IMR-90 (cell line): ENCODE data around the gene PPP1R16B. TPM values are rescaled to one million over a fixed set of nuclear protein-coding genes. Genes with fewer than 3 reads are reported as not detected.

ENCODE experiments used
- ATAC-seq: fragments of 200-7000 bp; cut with Tn5 transposase; 2 replicates; pipeline ENCODE4 v1.9.1; 2020; ENCODE audit warnings: low read depth, mild to moderate bottlenecking, moderate library complexity
- BruUV-seq: library from RNA; stranded (reverse); fragments of 400-500 nt; replicated peaks from 2 replicates; lab custom pipeline; 2021; lab: Mats Ljungman, UMichigan
- CTCF ChIA-PET: fragments of 300-600 bp; formaldehyde crosslinking; extraction: SDS; loops from one replicate; lab custom pipeline; 2021; ENCODE audit warnings: antibody characterized with exemption; lab: Yijun Ruan, JAX
- POLR2A ChIA-PET: fragments of 300-600 bp; sonication (Branson Sonifier 250); formaldehyde crosslinking; loops from one replicate; lab custom pipeline; 2022; ENCODE audit warnings: antibody characterized with exemption; ENCODE audit not compliant: unreplicated experiment; lab: Charles Lee
- DNase-seq: peaks from one replicate; pipeline ENCODE4 v3.0.0; 2013
- H2AFZ ChIP-seq: replicated peaks from 2 replicates; pipeline ENCODE3; 2013; ENCODE audit warnings: low read length, mild to moderate bottlenecking; ENCODE audit not compliant: poor library complexity
- H2AK5ac ChIP-seq: 2 replicates; pipeline ENCODE4 v1.6.1; 2013; ENCODE audit warnings: low read depth, low read length, inconsistent platforms
- H2AK9ac ChIP-seq: replicated peaks from 2 replicates; pipeline ENCODE3; 2013; ENCODE audit warnings: mild to moderate bottlenecking, low read depth, low read length, moderate library complexity; ENCODE audit not compliant: poor library complexity
- H2BK120ac ChIP-seq: 2 replicates; pipeline ENCODE4 v1.6.1; 2013; ENCODE audit warnings: low read depth, low read length, inconsistent platforms
- H2BK15ac ChIP-seq: 3 replicates; pipeline ENCODE4 v1.6.1; 2013; ENCODE audit warnings: low read depth, low read length, inconsistent platforms
- H2BK20ac ChIP-seq: 2 replicates; pipeline ENCODE4 v1.6.1; 2013; ENCODE audit warnings: low read depth, mild to moderate bottlenecking, inconsistent platforms, low read length, moderate library complexity
- H2BK5ac ChIP-seq: 2 replicates; pipeline ENCODE4 v1.6.1; 2013; ENCODE audit warnings: mild to moderate bottlenecking, low read depth, low read length, inconsistent platforms; ENCODE audit not compliant: poor library complexity, severe bottlenecking
- H3K14ac ChIP-seq: replicated peaks from 2 replicates; pipeline ENCODE4 v1.6.1; 2013; ENCODE audit warnings: low read depth, low read length, inconsistent platforms
- H3K18ac ChIP-seq: 2 replicates; pipeline ENCODE4 v1.6.1; 2013; ENCODE audit warnings: low read depth, low read length, control low read depth
- H3K23ac ChIP-seq: 2 replicates; pipeline ENCODE4 v1.6.1; 2013; ENCODE audit warnings: low read depth, low read length, inconsistent platforms
- H3K27ac ChIP-seq: 2 replicates; pipeline ENCODE4 v1.5.1; 2013; ENCODE audit warnings: mild to moderate bottlenecking, control low read depth, low read length; ENCODE audit not compliant: insufficient read depth
- H3K27me3 ChIP-seq: 2 replicates; pipeline ENCODE4 v1.6.1; 2013; ENCODE audit warnings: low read length; ENCODE audit not compliant: control insufficient read depth, insufficient read depth
- H3K36me3 ChIP-seq: 2 replicates; pipeline ENCODE4 v1.6.1; 2013; ENCODE audit warnings: low read length, mixed read lengths; ENCODE audit not compliant: control insufficient read depth, insufficient read depth
- H3K4ac ChIP-seq: 2 replicates; pipeline ENCODE4 v1.6.1; 2013; ENCODE audit warnings: low read depth, low read length, inconsistent platforms
- H3K4me1 ChIP-seq: 2 replicates; pipeline ENCODE4 v1.6.1; 2013; ENCODE audit warnings: low read length, mixed read lengths; ENCODE audit not compliant: control insufficient read depth, insufficient read depth
- H3K4me2 ChIP-seq: 2 replicates; pipeline ENCODE4 v1.6.1; 2013; ENCODE audit warnings: low read depth, mild to moderate bottlenecking, control low read depth, low read length, moderate library complexity
- H3K4me3 ChIP-seq: 2 replicates; pipeline ENCODE4 v1.5.1; 2013; ENCODE audit warnings: low read depth, mild to moderate bottlenecking, control low read depth, low read length, moderate library complexity; ENCODE audit not compliant: insufficient read depth
- H3K56ac ChIP-seq: 2 replicates; pipeline ENCODE4 v1.6.1; 2013; ENCODE audit warnings: low read length, inconsistent platforms; ENCODE audit not compliant: insufficient read depth; ENCODE audit errors: extremely low read depth
- H3K79me1 ChIP-seq, 2 experiments: 2 replicates each; pipeline ENCODE4 v1.6.1; 2013; ENCODE audit warnings: low read length in 2 of 2, inconsistent platforms in 1 of 2, low read depth in 1 of 2
- H3K9ac ChIP-seq: 2 replicates; pipeline ENCODE4 v1.6.1; 2013; ENCODE audit warnings: low read depth, low read length, control low read depth
- H3K9me1 ChIP-seq: 2 replicates; pipeline ENCODE4 v1.6.1; 2013; ENCODE audit warnings: low read length, inconsistent platforms; ENCODE audit not compliant: insufficient read depth
- H3K9me3 ChIP-seq: 2 replicates; pipeline ENCODE4 v1.6.1; 2013; ENCODE audit warnings: low read length; ENCODE audit not compliant: control insufficient read depth, insufficient read depth
- H4K20me1 ChIP-seq: 2 replicates; pipeline ENCODE4 v1.6.1; 2013; ENCODE audit warnings: low read length, inconsistent platforms; ENCODE audit not compliant: insufficient read depth
- H4K5ac ChIP-seq: 2 replicates; pipeline ENCODE4 v1.6.1; 2013; ENCODE audit warnings: mild to moderate bottlenecking, low read depth, low read length, control low read depth
- H4K8ac ChIP-seq, 2 experiments: 2 replicates each; pipeline ENCODE4 v1.6.1; 2013; ENCODE audit warnings: low read depth in 2 of 2, low read length in 2 of 2, control low read depth in 1 of 2, inconsistent platforms in 1 of 2
- H4K91ac ChIP-seq: 2 replicates; pipeline ENCODE4 v1.6.1; 2013; ENCODE audit warnings: low read depth, low read length, inconsistent platforms; ENCODE audit not compliant: insufficient read depth
- BHLHE40 ChIP-seq: fragments of 150-350 bp; IDR thresholded peaks from 2 replicates; pipeline ENCODE4 v1.6.1; 2016; ENCODE audit warnings: mild to moderate bottlenecking, low read depth, low read length
- CEBPB ChIP-seq: IDR thresholded peaks from 2 replicates; pipeline ENCODE4 v1.6.1; 2012; ENCODE audit warnings: low read depth, low read length, improper control_type of control experiment
- CHD1 ChIP-seq: IDR thresholded peaks from 2 replicates; pipeline ENCODE4 v1.6.1; 2012; ENCODE audit warnings: low read depth, low read length, improper control_type of control experiment
- FOS ChIP-seq: fragments of 150-350 bp; IDR thresholded peaks from 2 replicates; pipeline ENCODE4 v1.6.1; 2016; ENCODE audit warnings: low read depth, low read length
- MAFK ChIP-seq: IDR thresholded peaks from 2 replicates; pipeline ENCODE4 v1.6.1; 2012; ENCODE audit warnings: low read depth, low read length, improper control_type of control experiment
- MAZ ChIP-seq: IDR thresholded peaks from 2 replicates; pipeline ENCODE4 v1.6.1; 2012; ENCODE audit warnings: low read depth, mild to moderate bottlenecking, low read length, improper control_type of control experiment, moderate library complexity, borderline replicate concordance
- MXI1 ChIP-seq: IDR thresholded peaks from 2 replicates; pipeline ENCODE4 v1.6.1; 2012; ENCODE audit warnings: low read depth, mild to moderate bottlenecking, low read length, moderate library complexity, borderline replicate concordance
- NFE2L2 ChIP-seq: fragments of 150-350 bp; IDR thresholded peaks from 2 replicates; pipeline ENCODE4 v1.6.1; 2016; ENCODE audit warnings: low read depth, mild to moderate bottlenecking, low read length
- POLR2A ChIP-seq: IDR thresholded peaks from 2 replicates; pipeline ENCODE4 v1.6.1; 2012; ENCODE audit warnings: mild to moderate bottlenecking, low read depth, low read length
- RAD21 ChIP-seq: IDR thresholded peaks from 2 replicates; pipeline ENCODE4 v1.6.1; 2012; ENCODE audit warnings: low read length, improper control_type of control experiment
- RCOR1 ChIP-seq: IDR thresholded peaks from 2 replicates; pipeline ENCODE4 v1.6.1; 2012; ENCODE audit warnings: mild to moderate bottlenecking, low read length, improper control_type of control experiment; ENCODE audit not compliant: insufficient replicate concordance
- RFX5 ChIP-seq: IDR thresholded peaks from 2 replicates; pipeline ENCODE4 v1.8.0; 2012; ENCODE audit warnings: low read depth, mild to moderate bottlenecking, low read length, moderate library complexity
- SMC3 ChIP-seq: fragments of 150-350 bp; IDR thresholded peaks from 2 replicates; pipeline ENCODE4 v1.6.1; 2016; ENCODE audit warnings: low read depth, mild to moderate bottlenecking, antibody characterized with exemption, low read length, moderate library complexity
- WGBS, 2 experiments: methylation state at CpG; one replicate each; pipeline versions ENCODE4 v1.1.5 to v1.1.7; 2013; ENCODE audit warnings: missing lambda C conversion rate in 2 of 2; ENCODE audit not compliant: insufficient read length in 1 of 2; ENCODE audit errors: extremely low coverage in 2 of 2; 5-methylcytosine and 5-hydroxymethylcytosine counted together
- dilution Hi-C: fragments of 300-500 bp; cut with HindIII; formaldehyde crosslinking; loops from one replicate; pipeline ENCODE4 v1.14.3; 2018; ENCODE audit warnings: low sequenced_read_pairs; ENCODE audit not compliant: unreplicated experiment
- in situ Hi-C: fragments of 300-500 bp; cut with MboI; formaldehyde crosslinking; loops from 3 replicates; pipeline ENCODE4 v1.14.3; 2019; ENCODE audit warnings: low sequenced_read_pairs, inconsistent platforms, mixed read lengths
- intact Hi-C: fragments of 100-400 bp; cut with micrococcal nuclease; formaldehyde crosslinking; loops from 2 replicates; pipeline ENCODE4 v1.10.0; 2022
- polyA plus RNA-seq, 3 experiments: library from polyadenylated mRNA; depleted of rRNA; stranded (reverse); fragments of >200 nt; gene quantifications; 2 replicates each; pipeline ENCODE4 v1.2.3, GENCODE V29; 2012; ENCODE audit warnings: low replicate concordance in 1 of 3
- total RNA-seq: library from RNA; depleted of rRNA; stranded (reverse); fragments of >200 nt; gene quantifications from 2 replicates; pipeline ENCODE4 v1.2.3, GENCODE V29; 2012
- TF ChIP-seq, protein P1 (sequence below): fragments of 150-350 bp; IDR thresholded peaks from 2 replicates; pipeline ENCODE4 v1.6.1; 2016; ENCODE audit warnings: low read depth, mild to moderate bottlenecking, low read length, moderate library complexity, borderline replicate concordance
- TF ChIP-seq, protein P2 (sequence below): fragments of 150-350 bp; IDR thresholded peaks from 2 replicates; pipeline ENCODE4 v1.6.1; 2017; ENCODE audit warnings: mild to moderate bottlenecking, antibody characterized with exemption, low read length, low read depth
- TF ChIP-seq, protein P3 (sequence below): conservative IDR thresholded peaks from 2 replicates; pipeline ENCODE4 v1.5.1; 2012; ENCODE audit warnings: mild to moderate bottlenecking, low read depth, low read length, improper control_type of control experiment

The PPP1R16B gene
- total and polyA plus RNA-seq, 2 of the 4 experiments (the other 2 are of a cell fraction): not detected

DNA sequence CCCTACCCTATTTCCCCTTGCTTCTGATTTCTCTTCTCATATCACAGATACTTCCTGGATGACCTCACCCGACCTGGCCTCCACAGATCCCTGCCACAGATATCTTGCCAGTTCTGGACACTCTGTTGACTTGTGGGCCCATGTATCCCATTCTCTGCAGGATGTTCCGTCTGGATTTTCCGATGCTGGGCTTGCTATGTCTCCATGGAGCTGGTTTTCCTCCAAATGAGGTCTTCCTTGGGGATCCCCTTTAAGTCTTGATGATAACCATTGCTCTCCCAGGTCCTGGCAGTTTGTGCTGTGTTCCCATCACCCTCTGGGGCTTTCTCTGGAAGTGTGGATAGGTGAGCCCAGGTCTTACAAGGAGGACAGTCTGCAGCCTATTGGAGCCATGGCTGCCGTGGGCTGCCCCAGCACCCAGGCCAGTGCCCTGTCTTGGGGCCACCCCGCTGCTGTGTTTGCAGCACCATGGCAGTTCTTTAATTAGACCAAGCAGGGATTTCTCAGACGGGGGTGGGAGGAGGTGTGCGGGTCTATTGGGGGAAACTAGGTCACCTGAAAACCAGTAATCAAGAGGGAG, 23.9 kb downstream of the PPP1R16B start:
- CTCF ChIA-PET: no interaction called here
- Histone ChIP-seq H3K4me1 (no peaks in the 10 kb centered on the region), H2AK5ac (no peak overlapping the region), H3K9me1 (no peaks in the 10 kb centered on the region), H4K8ac (no peak overlapping the region), H3K14ac (no peak overlapping the region), H2AFZ (no peak overlapping the region), H3K56ac (no peak overlapping the region), H2BK20ac (no peak overlapping the region), H2BK15ac (no peak overlapping the region), H2BK5ac (no peak overlapping the region), H3K4me2 (no peak overlapping the region), H4K5ac (no peak overlapping the region), H3K18ac (no peak overlapping the region), H3K4ac (no peak overlapping the region), H3K23ac (no peak overlapping the region), H3K79me1 (no peaks in the 10 kb centered on the region), H4K20me1 (no peaks in the 10 kb centered on the region), H2BK120ac (no peak overlapping the region), H3K27ac (no peak overlapping the region), H2AK9ac (no peak overlapping the region), H3K9ac (no peak overlapping the region), H4K91ac (no peak overlapping the region), H3K27me3 (peaks cover 16% of the 10 kb centered on the region), H3K36me3 (no peaks in the 10 kb centered on the region), H3K4me3 (no peak overlapping the region), H3K9me3 (no peaks in the 10 kb centered on the region)
- ATAC-seq (no peak), DNase-seq (no peak)
- intact Hi-C loops: no loop called here
- WGBS, 2 experiments: 80% methylated on average over 1 of the region's 7 CpGs; no CpG with 5 or more reads in 1 of the 2 experiments
- TF ChIP-seq, protein P1, sequence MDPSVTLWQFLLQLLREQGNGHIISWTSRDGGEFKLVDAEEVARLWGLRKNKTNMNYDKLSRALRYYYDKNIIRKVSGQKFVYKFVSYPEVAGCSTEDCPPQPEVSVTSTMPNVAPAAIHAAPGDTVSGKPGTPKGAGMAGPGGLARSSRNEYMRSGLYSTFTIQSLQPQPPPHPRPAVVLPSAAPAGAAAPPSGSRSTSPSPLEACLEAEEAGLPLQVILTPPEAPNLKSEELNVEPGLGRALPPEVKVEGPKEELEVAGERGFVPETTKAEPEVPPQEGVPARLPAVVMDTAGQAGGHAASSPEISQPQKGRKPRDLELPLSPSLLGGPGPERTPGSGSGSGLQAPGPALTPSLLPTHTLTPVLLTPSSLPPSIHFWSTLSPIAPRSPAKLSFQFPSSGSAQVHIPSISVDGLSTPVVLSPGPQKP: no peak
- TF ChIP-seq MXI1 (no peak), BHLHE40 (no peak), CHD1 (no peak), CEBPB (no peak), MAZ (no peak), POLR2A (no peak), MAFK (no peak), RCOR1 (no peak), RFX5 (no peak), NFE2L2 (no peak), RAD21 (no peak), SMC3 (no peak), FOS (no peak)
- TF ChIP-seq, protein P2, sequence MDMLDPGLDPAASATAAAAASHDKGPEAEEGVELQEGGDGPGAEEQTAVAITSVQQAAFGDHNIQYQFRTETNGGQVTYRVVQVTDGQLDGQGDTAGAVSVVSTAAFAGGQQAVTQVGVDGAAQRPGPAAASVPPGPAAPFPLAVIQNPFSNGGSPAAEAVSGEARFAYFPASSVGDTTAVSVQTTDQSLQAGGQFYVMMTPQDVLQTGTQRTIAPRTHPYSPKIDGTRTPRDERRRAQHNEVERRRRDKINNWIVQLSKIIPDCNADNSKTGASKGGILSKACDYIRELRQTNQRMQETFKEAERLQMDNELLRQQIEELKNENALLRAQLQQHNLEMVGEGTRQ: no peak
- TF ChIP-seq, protein P3, sequence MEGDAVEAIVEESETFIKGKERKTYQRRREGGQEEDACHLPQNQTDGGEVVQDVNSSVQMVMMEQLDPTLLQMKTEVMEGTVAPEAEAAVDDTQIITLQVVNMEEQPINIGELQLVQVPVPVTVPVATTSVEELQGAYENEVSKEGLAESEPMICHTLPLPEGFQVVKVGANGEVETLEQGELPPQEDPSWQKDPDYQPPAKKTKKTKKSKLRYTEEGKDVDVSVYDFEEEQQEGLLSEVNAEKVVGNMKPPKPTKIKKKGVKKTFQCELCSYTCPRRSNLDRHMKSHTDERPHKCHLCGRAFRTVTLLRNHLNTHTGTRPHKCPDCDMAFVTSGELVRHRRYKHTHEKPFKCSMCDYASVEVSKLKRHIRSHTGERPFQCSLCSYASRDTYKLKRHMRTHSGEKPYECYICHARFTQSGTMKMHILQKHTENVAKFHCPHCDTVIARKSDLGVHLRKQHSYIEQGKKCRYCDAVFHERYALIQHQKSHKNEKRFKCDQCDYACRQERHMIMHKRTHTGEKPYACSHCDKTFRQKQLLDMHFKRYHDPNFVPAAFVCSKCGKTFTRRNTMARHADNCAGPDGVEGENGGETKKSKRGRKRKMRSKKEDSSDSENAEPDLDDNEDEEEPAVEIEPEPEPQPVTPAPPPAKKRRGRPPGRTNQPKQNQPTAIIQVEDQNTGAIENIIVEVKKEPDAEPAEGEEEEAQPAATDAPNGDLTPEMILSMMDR: no peak
- in situ Hi-C loops: loop anchor here (25.0 kb wide), 1 partner anchor 92 kb away; the partner anchor contains the start of gene ACTR5
- dilution Hi-C loops: no loop called here
- POLR2A ChIA-PET: no interaction called here
- BruUV-seq: no TSS peak
